Measurements from ENCODE around the gene SLC6A13. TPM values are rescaled to one million over a fixed set of nuclear protein-coding genes. Genes with fewer than 3 reads are reported as not detected.

The SLC6A13 gene
- total and polyA plus RNA-seq, 2 of the 13 experiments (the other 11 are each of a cell fraction or from before 2014, with no cell fraction given) = 0.05 to 0.15 TPM

GRCh38 chr12:210277-211141 lies 52.1 kb downstream of the SLC6A13 start (continued):
- TF ChIP-seq JDP2 (CRISPR knock-in tag; IDR thresholded peaks at IDR 0.05; ENCODE audit: borderline replicate concordance) (peak; percentile 90; the same call in 1 of the 2 replicates), IRF9 (CRISPR knock-in tag; IDR thresholded peaks at IDR 0.05; ENCODE audit: borderline replicate concordance) (peak; percentile 95), SPEN (CRISPR knock-in tag; IDR thresholded peaks at IDR 0.05; ENCODE audit: low read depth) (peak; percentile 97), ZNF503 (CRISPR knock-in tag; IDR thresholded peaks at IDR 0.05) (peak; percentile 100), ZNF549 (CRISPR knock-in tag; IDR thresholded peaks at IDR 0.05) (no peak), ZNF260 (CRISPR knock-in tag; IDR thresholded peaks at IDR 0.05; ENCODE audit: borderline replicate concordance, low read depth) (no peak), ZNF30 (CRISPR knock-in tag; IDR thresholded peaks at IDR 0.05) (no peak), ZNF569 (CRISPR knock-in tag; IDR thresholded peaks at IDR 0.05; ENCODE audit: borderline replicate concordance) (no peak), RAD51 (IDR thresholded peaks at IDR 0.05; ENCODE audit: borderline replicate concordance) (no peak), MYC (CRISPR knock-in tag; IDR thresholded peaks at IDR 0.05; ENCODE audit: borderline replicate concordance) (peak; percentile 96), SCMH1 (CRISPR knock-in tag; IDR thresholded peaks at IDR 0.05; ENCODE audit: borderline replicate concordance) (no peak), HOXA7 (CRISPR knock-in tag; IDR thresholded peaks at IDR 0.05) (no peak), CHD2 (IDR thresholded peaks at IDR 0.05; ENCODE audit: low read depth, low read length) (no peak), TAF1 (CRISPR knock-in tag; IDR thresholded peaks at IDR 0.05) (no peak), NR0B2 (CRISPR knock-in tag; IDR thresholded peaks at IDR 0.05) (peak; percentile 91), FOXA1 (IDR thresholded peaks at IDR 0.05) (peak; percentile 83), FOXA1 (CRISPR knock-in tag; IDR thresholded peaks at IDR 0.05) (peak; percentile 100), ZNF670 (CRISPR knock-in tag; IDR thresholded peaks at IDR 0.05; ENCODE audit: borderline replicate concordance) (peak; percentile 92), REST (IDR thresholded peaks at IDR 0.05; ENCODE audit: borderline replicate concordance in 1 of 2, low read depth in 1 of 2, low read length in 2 of 2) (peak in 1 of 2 experiments; percentile 79; a peak in 1 of 4 replicates), CBX5 (CRISPR knock-in tag; IDR thresholded peaks at IDR 0.05; ENCODE audit: borderline replicate concordance) (peak; percentile 94), ATF4 (CRISPR knock-in tag; IDR thresholded peaks at IDR 0.05) (peak in 1 of 2 experiments; percentile 71; a peak in 1 of 4 replicates)
